Pancreas (tissue), 10 donors: ENCODE measurements around the gene IGSF3. TPM values are rescaled to one million over a fixed set of nuclear protein-coding genes. Genes with fewer than 3 reads are reported as not detected.
A peak's percentile ranks its signal among the peaks of the same experiment; 100 is the strongest.

ENCODE experiments used
- ATAC-seq, 4 donors: fragments of 200-7000 bp; cut with Tn5 transposase; one replicate each; pipeline versions ENCODE4 v1.8.0 to v1.9.1; 2020; ENCODE audit warnings: mild to moderate bottlenecking in 4 of 4, moderate library complexity in 4 of 4
- DNase-seq, 6 donors: peaks; one replicate each; pipeline ENCODE4 v3.0.0-alpha.2; 2020
- FAIRE-seq: peaks from 2 replicates; lab custom pipeline; 2012; peaks lifted over from hg19 to GRCh38; lab: Jason Lieb, UNC
- H3K27ac ChIP-seq, 4 donors: fragments of 200-600 bp; sonication (generic); 1 replicate in 3 of 4; 2 replicates in 1 of 4; pipeline versions ENCODE4 v1.5.0 to v1.8.0; 2020
- H3K27me3 ChIP-seq, 4 donors: fragments of 200-600 bp; one replicate each; pipeline ENCODE4 v1.8.0; 2021
- H3K36me3 ChIP-seq, 3 donors: fragments of 200-600 bp; sonication (generic) in 1 of 3; one replicate each; pipeline versions ENCODE4 v1.5.0 to v1.8.0; 2020 to 2021
- H3K4me1 ChIP-seq, 3 donors: fragments of 200-600 bp; one replicate each; pipeline ENCODE4 v1.8.0; 2021
- H3K4me3 ChIP-seq, 4 donors: fragments of 200-600 bp; sonication (generic) in 2 of 4; one replicate each; pipeline versions ENCODE4 v1.5.0 to v1.8.0; 2020 to 2021
- H3K9me3 ChIP-seq, 4 donors: fragments of 200-600 bp; one replicate each; pipeline ENCODE4 v1.8.0; 2021
- CTCF ChIP-seq, 4 donors: fragments of 200-600 bp; sonication (generic) in 3 of 4; IDR thresholded peaks; one replicate each; pipeline versions ENCODE4 v1.5.0 to v1.8.0; 2021; ENCODE audit warnings: antibody characterized with exemption in 4 of 4
- WGBS, 2 donors: extraction: QIAGEN DNeasy Blood & Tissue Kit; methylation state at CpG; one replicate each; pipeline ENCODE4 v1.1.7; 2013; 5-methylcytosine and 5-hydroxymethylcytosine counted together
- intact Hi-C, 3 donors: fragments of 100-400 bp; cut with DNase I; formaldehyde crosslinking; loops; one replicate each; pipeline versions ENCODE4 v1.11.1 to v1.14.2; 2022
- polyA plus RNA-seq, 2 donors: library from polyadenylated mRNA; stranded (reverse); fragments of 200-250 nt; gene quantifications; one replicate each; pipeline ENCODE4 v1.2.3, GENCODE V29; 2013
- total RNA-seq, 6 donors: library from RNA; stranded (reverse); fragmentation: NEBNext Ultra II Directional in 4 of 6; extraction: Animal tissue kit (Norgen Biotek cat#: 25700) in 4 of 6; gene quantifications; one replicate each; pipeline versions ENCODE4 v1.2.1 to v1.2.4, GENCODE V29; 2021 to 2023
- donor health status: healthy with polysubstance abuse.
- donor health status: DM: no; HTN: no; CAD: no; lungs with moderate emphysema.
- donor health status: DM: no; HTN: no; CAD: no.
- donor health status: control.
- donor health status: control.
- donor health status: Bipolar disorder and iron deficiency.
- donor health status: DM: yes; HTN: yes; CAD: no.
- donor health status: DM: no; HTN: no; CAD: no.
- donor health status: DM: no; HTN: no; CAD: no.
- donor health status: DM: yes; HTN: yes; CAD: no.

The IGSF3 gene
- total and polyA plus RNA-seq, 8 donors = 1.8 to 10.5 (median 2.7) TPM

GRCh38 chr1:116666187-116667077 is 1.1 kb downstream of the IGSF3 start:
- intact Hi-C loops = no loop called here
- H3K36me3 ChIP-seq = no peaks in the 10 kb centered on the region
- no peaks in the 10 kb centered on the region for H3K27me3 ChIP-seq
- H3K9me3 ChIP-seq = no peaks in the 10 kb centered on the region
- H3K4me1 ChIP-seq = peaks cover 0 to 3% (median 0%) of the 10 kb centered on the region in 3 donors
- no peak overlapping the region for H3K27ac ChIP-seq
- no peak for TF ChIP-seq CTCF (IDR thresholded peaks at IDR 0.05)
- 10 to 13% methylated on average over 28 of the region's 28 CpGs for WGBS, 2 donors
- H3K4me3 ChIP-seq = peak overlapping the region; percentile 41 to 79 (median 66)
- peak in 3 of 4 donors; percentile 15 to 47 (median 21) for ATAC-seq
- DNase-seq = peak in 1 of 6 donors; percentile 7
- FAIRE-seq = no peak

GRCh38 chr1:116664978-116665371 is 2.6 kb downstream of the IGSF3 start:
- DNase-seq (no peak), ATAC-seq (no peak), FAIRE-seq (no peak)
- H3K4me1 ChIP-seq = peaks cover 0 to 3% (median 0%) of the 10 kb centered on the region in 3 donors
- H3K4me3 ChIP-seq = no peak overlapping the region
- intact Hi-C loops = no loop called here
- H3K9me3 ChIP-seq = no peaks in the 10 kb centered on the region
- H3K36me3 ChIP-seq = no peaks in the 10 kb centered on the region
- TF ChIP-seq CTCF (IDR thresholded peaks at IDR 0.05) = no peak
- 87 to 95% methylated on average over 4 of the region's 4 CpGs for WGBS, 2 donors
- H3K27ac ChIP-seq = no peak overlapping the region
- H3K27me3 ChIP-seq = no peaks in the 10 kb centered on the region

- Histone ChIP-seq H3K4me1 (peaks cover 0 to 3% (median 0%) of the 10 kb centered on the region in 3 donors), H3K27ac (no peak overlapping the region), H3K9me3 (no peaks in the 10 kb centered on the region), H3K27me3 (no peaks in the 10 kb centered on the region), H3K36me3 (no peaks in the 10 kb centered on the region), H3K4me3 (no peak overlapping the region)
- no peak for TF ChIP-seq CTCF (IDR thresholded peaks at IDR 0.05)
- DNase-seq (no peak), ATAC-seq (no peak), FAIRE-seq (no peak)
- intact Hi-C loops = no loop called here
- WGBS, 2 donors = 83 to 98% methylated on average over 5 of the region's 5 CpGs
Observed at GRCh38 chr1:116664366-116664977, 3.1 kb downstream of the IGSF3 start.

- ATAC-seq (no peak), FAIRE-seq (no peak)
- H3K4me1 ChIP-seq = peaks cover 0 to 3% (median 0%) of the 10 kb centered on the region in 3 donors
Observed at GRCh38 chr1:116663821-116664220, 3.7 kb downstream of the IGSF3 start.

More at GRCh38 chr1:116663821-116664220, 3.7 kb downstream of the IGSF3 start:
- no peak overlapping the region for H3K27ac ChIP-seq
- DNase-seq = no peak
- H3K4me3 ChIP-seq = no peak overlapping the region
- TF ChIP-seq CTCF (IDR thresholded peaks at IDR 0.05) = no peak
- H3K36me3 ChIP-seq = no peaks in the 10 kb centered on the region
- H3K27me3 ChIP-seq = no peaks in the 10 kb centered on the region
- H3K9me3 ChIP-seq = no peaks in the 10 kb centered on the region
- 85 to 89% methylated on average over 2 of the region's 2 CpGs for WGBS, 2 donors
- intact Hi-C loops = no loop called here
